HepG2 (cell line): Measurements from ENCODE around the gene WIZ. TPM values are rescaled to one million over a fixed set of nuclear protein-coding genes. Genes with fewer than 3 reads are reported as not detected.

Source experiments
- ATF2 ChIP-seq: sonication (generic); formaldehyde crosslinking; IDR thresholded peaks from 2 replicates; pipeline ENCODE4 v1.4.0; 2020; ENCODE audit warnings: missing genetic modification reagents
- BRF2 ChIP-seq: sonication (generic); formaldehyde crosslinking; IDR thresholded peaks from 2 replicates; pipeline ENCODE4 v1.8.1; 2022; ENCODE audit warnings: mild to moderate bottlenecking, missing genetic modification reagents
- DBP ChIP-seq: sonication (generic); formaldehyde crosslinking; IDR thresholded peaks from 2 replicates; pipeline ENCODE4 v1.4.0; 2020; ENCODE audit warnings: missing genetic modification reagents; ENCODE audit errors: not compliant biosample characterization
- PPARG ChIP-seq: conservative IDR thresholded peaks from 2 replicates; pipeline ENCODE4 v1.6.1; 2016; ENCODE audit warnings: missing biosample characterization, missing genetic modification reagents
- ZBTB33 ChIP-seq: sonication (generic); formaldehyde crosslinking; IDR thresholded peaks from 2 replicates; pipeline ENCODE4 v1.4.0; 2020; ENCODE audit warnings: missing genetic modification reagents
- ZBTB40 ChIP-seq, 2 experiments: fragments of 450-650 bp in 1 of 2; sonication (generic) in 1 of 2; formaldehyde crosslinking in 1 of 2; IDR thresholded peaks; 2 replicates each; pipeline versions ENCODE4 v1.6.1 to v1.8.0; 2016 to 2022; ENCODE audit warnings: antibody characterized with exemption in 1 of 2, mild to moderate bottlenecking in 1 of 2, missing genetic modification reagents in 1 of 2
- ZBTB7A ChIP-seq: sonication (generic); formaldehyde crosslinking; IDR thresholded peaks from 2 replicates; pipeline ENCODE4 v1.8.0; 2022; ENCODE audit warnings: mild to moderate bottlenecking, missing genetic modification reagents
- ZNF747 ChIP-seq: sonication (generic); formaldehyde crosslinking; IDR thresholded peaks from 2 replicates; pipeline ENCODE4 v1.8.1; 2023; ENCODE audit warnings: missing genetic modification reagents, mild to moderate bottlenecking, borderline replicate concordance
- ZSCAN25 ChIP-seq: sonication (generic); formaldehyde crosslinking; IDR thresholded peaks from 2 replicates; pipeline ENCODE4 v1.8.0; 2022; ENCODE audit warnings: mild to moderate bottlenecking, missing genetic modification reagents
- polyA plus RNA-seq, 8 experiments: library from polyadenylated mRNA; depleted of rRNA in 3 of 8; stranded (reverse) in 7 of 8; unstranded in 1 of 8; fragments of >200 nt; fragmentation: Illumina TruSeq in 4 of 8; extraction: Trizol in 4 of 8; gene quantifications; 2 replicates each; pipeline versions ENCODE4 v1.2.1 to v1.2.3, GENCODE V29; 2011 to 2016; ENCODE audit warnings: low read depth in 4 of 8, missing spikeins in 1 of 8, mixed read lengths in 1 of 8; ENCODE audit not compliant: insufficient read depth in 1 of 8
- total RNA-seq, 5 experiments: library from RNA; depleted of rRNA; stranded (reverse); fragments of >200 nt; fragmentation: Illumina TruSeq; extraction: Trizol; gene quantifications; 2 replicates each; pipeline ENCODE4 v1.2.3, GENCODE V29; 2016; ENCODE audit warnings: low read depth in 1 of 5

WIZ gene
- total and polyA plus RNA-seq, 2 of the 13 experiments (the other 11 are each of a cell fraction or from before 2014, with no cell fraction given): 4.7 to 4.8 TPM

- TF ChIP-seq ZBTB40 (IDR thresholded peaks at IDR 0.05) (no peak), ZBTB40 (CRISPR knock-in tag; IDR thresholded peaks at IDR 0.05) (peak; percentile 47; the same call in 1 of the 2 replicates), ZBTB7A (CRISPR knock-in tag) (no peak), ZSCAN25 (CRISPR knock-in tag) (peak; percentile 94), ATF2 (peak; percentile 65; the same call in 1 of the 2 replicates), DBP (CRISPR knock-in tag) (no peak), ZBTB33 (no peak), PPARG (CRISPR knock-in tag) (peak; percentile 34; the same call in 1 of the 2 replicates), ZNF747 (CRISPR knock-in tag) (no peak), BRF2 (no peak)
Measured at GRCh38 chr19:15468675-15469512, 19.1 kb upstream of the WIZ start (continued).
